OCI-LY3 (cell line): Measurements from ENCODE around the gene DCST1.

Experiments used
- CTCF ChIP-seq: fragments of 200-600, 300-600 bp; sonication (generic); IDR thresholded peaks from 2 replicates; pipeline ENCODE4 v1.5.1; 2014; ENCODE audit warnings: antibody characterized with exemption, low read length, low read depth
- EZH2phosphoT487 ChIP-seq: fragments of 200-600 bp; shearing (Covaris generic); IDR thresholded peaks from 2 replicates; pipeline ENCODE4 v1.6.1; 2018; ENCODE audit warnings: antibody characterized with exemption, mixed run types, low read depth

DNA sequence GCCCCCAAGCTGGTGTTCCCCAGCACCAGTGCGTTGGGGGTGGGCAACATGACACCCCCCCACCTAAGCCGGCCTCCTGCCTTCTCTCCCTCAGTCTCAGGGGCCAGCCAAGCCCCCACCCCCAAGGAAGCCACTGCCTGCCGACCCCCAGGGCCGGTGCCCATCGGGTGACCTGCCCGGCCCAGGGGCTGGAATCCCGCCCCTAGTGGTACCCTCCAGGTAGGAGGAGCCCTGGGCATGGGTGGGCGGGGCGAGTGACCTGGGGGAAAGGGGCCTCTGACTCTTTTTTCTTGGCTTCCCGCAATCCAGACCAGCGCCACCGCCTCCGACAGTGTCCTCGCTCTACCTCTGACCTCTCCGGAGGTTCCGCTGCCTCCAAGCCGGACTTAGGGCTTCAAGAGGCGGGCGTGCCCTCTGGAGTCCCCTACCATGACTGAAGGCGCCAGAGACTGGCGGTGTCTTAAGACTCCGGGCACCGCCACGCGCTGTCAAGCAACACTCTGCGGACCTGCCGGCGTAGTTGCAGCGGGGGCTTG is 28.6 kb downstream of the DCST1 start:
- no peak for TF ChIP-seq CTCF
- TF ChIP-seq EZH2phosphoT487: no peak
